K562 (cell line): Measurements from ENCODE around the gene C4orf36. TPM values are rescaled to one million over a fixed set of nuclear protein-coding genes. Genes with fewer than 3 reads are reported as not detected.
A peak's percentile ranks its signal among the peaks of the same experiment; 100 is the strongest.

Source experiments
- ATAC-seq: fragments of 200-7000 bp; cut with Tn5 transposase; 3 replicates; pipeline ENCODE4 v1.9.1; 2020; ENCODE audit warnings: moderate library complexity
- BruUV-seq: library from RNA; stranded (reverse); fragments of 400-500 nt; replicated peaks from 2 replicates; lab custom pipeline; 2021; lab: Mats Ljungman, UMichigan
- CTCF ChIA-PET: fragments of 300-600 bp; formaldehyde crosslinking; extraction: SDS; loops from one replicate; lab custom pipeline; 2021; ENCODE audit warnings: low intra/inter-chr PET ratio; lab: Yijun Ruan, JAX
- POLR2A ChIA-PET: fragments of 300-600, 350-650 bp; sonication (Branson Sonifier 250); formaldehyde crosslinking; extraction: SDS; loops from one replicate; lab custom pipeline; 2021; ENCODE audit warnings: antibody characterized with exemption, inconsistent platforms; lab: Yijun Ruan, JAX
- DNase-seq, 4 experiments: peaks; one replicate each; pipeline versions ENCODE4 v3.0.0 to v3.0.0-alpha.2; 2011 to 2018; ENCODE audit warnings: low spot score in 3 of 4, mixed read lengths in 3 of 4; ENCODE audit errors: extremely low read depth in 1 of 4
- FAIRE-seq: peaks from 2 replicates; lab custom pipeline; 2011; peaks lifted over from hg19 to GRCh38; lab: Jason Lieb, UNC
- H2AFZ ChIP-seq: 2 replicates; pipeline ENCODE4 v1.6.0; 2011; ENCODE audit warnings: low read depth, low read length, control low read depth, inconsistent platforms
- H3K27ac ChIP-seq: fragments of 200-600 bp; 3 replicates; pipeline ENCODE4 v1.8.0; 2011; ENCODE audit warnings: low read depth, mild to moderate bottlenecking, control low read depth, inconsistent platforms, low read length, moderate library complexity, mixed read lengths; ENCODE audit errors: extremely low read depth
- H3K27me3 ChIP-seq, 2 experiments: fragments of 300-600 bp in 1 of 2; 2 replicates in 1 of 2; 3 replicates in 1 of 2; pipeline versions ENCODE4 v1.6.0 to v1.8.0; 2011; ENCODE audit warnings: inconsistent platforms in 2 of 2, low read length in 2 of 2, mild to moderate bottlenecking in 1 of 2, mixed read lengths in 1 of 2, moderate library complexity in 1 of 2; ENCODE audit not compliant: control insufficient read depth in 2 of 2, insufficient read depth in 2 of 2
- H3K36me3 ChIP-seq: fragments of 300-600 bp; 3 replicates; pipeline ENCODE4 v1.8.0; 2011; ENCODE audit warnings: mild to moderate bottlenecking, low read length, inconsistent platforms; ENCODE audit not compliant: control insufficient read depth, insufficient read depth
- H3K4me1 ChIP-seq, 2 experiments: fragments of 200-600 bp in 1 of 2; replicated peaks in 1 of 2; 2 replicates in 1 of 2; 3 replicates in 1 of 2; pipeline versions ENCODE4 v1.5.1 to v1.8.0; 2011; ENCODE audit warnings: inconsistent platforms in 2 of 2, low read length in 2 of 2, mild to moderate bottlenecking in 1 of 2, mixed read lengths in 1 of 2, moderate library complexity in 1 of 2; ENCODE audit not compliant: control insufficient read depth in 2 of 2, insufficient read depth in 2 of 2
- H3K4me2 ChIP-seq: 2 replicates; pipeline ENCODE4 v1.6.1; 2011; ENCODE audit warnings: low read length, control low read depth, inconsistent platforms, mixed read lengths; ENCODE audit not compliant: insufficient read depth
- H3K4me3 ChIP-seq: fragments of 200-600 bp; sonication (generic), shearing (Covaris generic); 2 replicates; pipeline ENCODE4 v1.5.1; 2016; ENCODE audit warnings: control low read depth, inconsistent platforms
- H3K79me2 ChIP-seq: fragments of 200-600 bp; 3 replicates; pipeline ENCODE4 v1.8.0; 2011; ENCODE audit warnings: low read length, inconsistent platforms; ENCODE audit not compliant: control insufficient read depth, insufficient read depth
- H3K9ac ChIP-seq, 2 experiments: 2 replicates each; pipeline versions ENCODE4 v1.6.0 to v1.6.1; 2011; ENCODE audit warnings: low read depth in 2 of 2, low read length in 2 of 2, control low read depth in 1 of 2, inconsistent platforms in 1 of 2, mild to moderate bottlenecking in 1 of 2, mixed read lengths in 1 of 2; ENCODE audit not compliant: insufficient read depth in 1 of 2
- H3K9me1 ChIP-seq: one replicate; pipeline ENCODE4 v1.6.0; 2011; ENCODE audit warnings: inconsistent platforms, mild to moderate bottlenecking, low read length, moderate library complexity; ENCODE audit not compliant: control insufficient read depth, insufficient read depth
- H3K9me3 ChIP-seq: replicated peaks from 2 replicates; pipeline ENCODE4 v1.5.1; 2011; ENCODE audit warnings: low read depth, low read length, inconsistent platforms; ENCODE audit not compliant: control insufficient read depth, insufficient read depth
- H4K20me1 ChIP-seq: replicated peaks from 2 replicates; pipeline ENCODE4 v1.6.1; 2011; ENCODE audit warnings: low read length, inconsistent platforms, mixed read lengths; ENCODE audit not compliant: control insufficient read depth, insufficient read depth
- ARID1B ChIP-seq: fragments of 450-650 bp; IDR thresholded peaks from 2 replicates; pipeline ENCODE4 v1.6.1; 2016; ENCODE audit warnings: antibody characterized with exemption, mild to moderate bottlenecking, inconsistent platforms
- CEBPG ChIP-seq, 3 experiments: fragments of 200-800 bp in 1 of 3; sonication (Bioruptor generic) in 1 of 3; sonication (generic) in 1 of 3; formaldehyde crosslinking in 1 of 3; IDR thresholded peaks in 2 of 3; conservative IDR thresholded peaks in 1 of 3; 2 replicates each; pipeline versions ENCODE4 v1.6.1 to v1.8.0; 2016 to 2022; ENCODE audit warnings: missing compliant biosample characterization in 2 of 3, missing genetic modification characterization in 2 of 3, mild to moderate bottlenecking in 1 of 3, missing genetic modification reagents in 1 of 3
- DPF2 ChIP-seq: fragments of 450-650 bp; IDR thresholded peaks from 2 replicates; pipeline ENCODE4 v1.6.1; 2016
- NFE2 ChIP-seq: IDR thresholded peaks from 2 replicates; pipeline ENCODE4 v1.6.1; 2014; ENCODE audit warnings: antibody characterized with exemption, low read depth
- TEAD1 ChIP-seq, 2 experiments: fragments of 450-650 bp in 1 of 2; sonication (generic) in 1 of 2; formaldehyde crosslinking; IDR thresholded peaks; 2 replicates each; pipeline versions ENCODE4 v1.4.0 to v1.8.0; 2020 to 2022; ENCODE audit warnings: mild to moderate bottlenecking in 2 of 2, missing genetic modification reagents in 1 of 2
- TEAD4 ChIP-seq, 2 experiments: sonication (generic) in 1 of 2; formaldehyde crosslinking in 1 of 2; IDR thresholded peaks; 2 replicates each; pipeline versions ENCODE4 v1.6.1 to v1.8.0; 2012 to 2022; ENCODE audit warnings: borderline replicate concordance in 1 of 2, inconsistent platforms in 1 of 2, low read length in 1 of 2, mild to moderate bottlenecking in 1 of 2, missing genetic modification reagents in 1 of 2
- ZNF239 ChIP-seq: fragments of 250-450 bp; sonication (Bioruptor Pico); IDR thresholded peaks from 2 replicates; pipeline ENCODE4 v1.4.0; 2020; ENCODE audit warnings: mild to moderate bottlenecking
- ZZZ3 ChIP-seq: fragments of 450-650 bp; IDR thresholded peaks from 2 replicates; pipeline ENCODE4 v1.6.1; 2016; ENCODE audit warnings: antibody characterized with exemption, mild to moderate bottlenecking, moderate library complexity
- WGBS: fragments of 100-300 bp; shearing (Covaris generic); methylation state at CpG from one replicate; pipeline ENCODE4 v1.1.6; 2016; ENCODE audit warnings: low coverage, mixed read lengths; ENCODE audit not compliant: insufficient coverage; ENCODE audit errors: missing lambda C conversion rate; 5-methylcytosine and 5-hydroxymethylcytosine counted together
- in situ Hi-C: fragments of 300-500 bp; cut with MboI; formaldehyde crosslinking; loops from 4 replicates; pipeline ENCODE4 v1.15.0; 2018; ENCODE audit warnings: inconsistent platforms, mixed read lengths
- intact Hi-C: fragments of 100-400 bp; cut with micrococcal nuclease; formaldehyde crosslinking; loops from 2 replicates; pipeline ENCODE4 v1.14.2; 2022
- polyA plus RNA-seq, 8 experiments: library from polyadenylated mRNA; depleted of rRNA in 4 of 8; stranded (reverse) in 5 of 8; unstranded in 3 of 8; fragments of >200 nt; fragmentation: Nextera tagmentation in 2 of 8; fragmentation: Illumina TruSeq in 1 of 8; extraction: Ambion mirVana in 2 of 8; extraction: Trizol in 1 of 8; gene quantifications; 2 replicates each; pipeline versions ENCODE4 v1.2.1 to v1.2.3, GENCODE V29; 2011 to 2014; ENCODE audit warnings: inconsistent platforms in 1 of 8, missing spikeins in 1 of 8
- total RNA-seq, 7 experiments: library from RNA; depleted of rRNA in 6 of 7; stranded (reverse); fragments of >200 nt in 6 of 7; fragmentation: Illumina TruSeq in 2 of 7; extraction: Trizol in 2 of 7; gene quantifications; 2 replicates each; pipeline versions ENCODE4 v1.2.1 to v1.2.3, GENCODE V29; 2011 to 2021; ENCODE audit warnings: low replicate concordance in 1 of 7

The C4orf36 gene
- total and polyA plus RNA-seq, 9 of the 15 experiments (the other 6 are each of a cell fraction or from before 2014, with no cell fraction given) = 0.14 to 0.45 (median 0.20) TPM; not detected in 5

GRCh38 chr4:86919561-86920223 is 27.5 kb upstream of the C4orf36 start:
- ChIA-PET POLR2A (interaction anchor here (0.6 to 1.3 kb wide), 3 partner anchors 67 to 172 kb away, joined by 3 read pairs; no protein-coding TSS in a partner anchor), CTCF (interaction anchor here (0.5 kb wide), 1 partner anchor 455 kb away, joined by 3 read pairs; no protein-coding TSS in a partner anchor)
- 77% methylated on average over 4 of the region's 4 CpGs for WGBS
- no peak for FAIRE-seq
- no peak for DNase-seq
- TF ChIP-seq ARID1B (0 out of 2 replicates have a peak, but pooled peaks have one; percentile 14), TEAD4 (IDR thresholded peaks at IDR 0.05; ENCODE audit: low read length) (peak; percentile 10; the same call in 1 of the 2 replicates), TEAD4 (CRISPR knock-in tag; IDR thresholded peaks at IDR 0.05; ENCODE audit: borderline replicate concordance) (no peak), NFE2 (peak; percentile 39; the same call in 1 of the 2 replicates), ZNF239 (CRISPR knock-in tag) (no peak), TEAD1 (CRISPR knock-in tag; IDR thresholded peaks at IDR 0.05) (peak in 1 of 2 experiments; percentile 48; a peak in 1 of 4 replicates), CEBPG (CRISPR knock-in tag; IDR thresholded peaks at IDR 0.05) (no peak), CEBPG (tag; conservative IDR thresholded peaks at IDR 0.05 in 1 of 2, IDR thresholded peaks at IDR 0.05 in 1 of 2) (peak in 1 of 2 experiments; percentile 56; a peak in 2 of 4 replicates), DPF2 (peak; percentile 16; the same call in 1 of the 2 replicates), ZZZ3 (no peak)
- no peak overlapping the region for H3K4me3 ChIP-seq
- no peaks in the 10 kb centered on the region for H3K9me1 ChIP-seq
- H3K9ac ChIP-seq = no peak overlapping the region
- peaks cover 10 to 23% of the 10 kb centered on the region in 2 experiments; a peak in 4 of 5 replicates for H3K4me1 ChIP-seq
- no peak overlapping the region for H2AFZ ChIP-seq
- no peak for ATAC-seq
- H4K20me1 ChIP-seq = no peaks in the 10 kb centered on the region
- H3K27ac ChIP-seq = no peak overlapping the region
- no peaks in the 10 kb centered on the region for H3K79me2 ChIP-seq
- H3K27me3 ChIP-seq = no peaks in the 10 kb centered on the region; a peak in 1 of 5 replicates
- H3K36me3 ChIP-seq = no peaks in the 10 kb centered on the region; the same call in 2 of the 3 replicates
- BruUV-seq = no TSS peak
- H3K9me3 ChIP-seq = no peaks in the 10 kb centered on the region
- intact Hi-C loops (no loop called here), in situ Hi-C loops (no loop called here)
- no peak overlapping the region for H3K4me2 ChIP-seq
